Testis (tissue), 2 donors: ENCODE data around the gene RPL22.

Experiments used
- POLR2A ChIP-seq: fragments of 450-650 bp; IDR thresholded peaks from one replicate; pipeline ENCODE4 v1.6.1; 2017; ENCODE audit warnings: antibody characterized with exemption, mild to moderate bottlenecking, moderate library complexity
- TF ChIP-seq, protein P1 (sequence below), 3 experiments: fragments of 450-650 bp in 2 of 3; fragments of 200-600 bp in 1 of 3; sonication (generic) in 1 of 3; IDR thresholded peaks; one replicate each; pipeline ENCODE4 v1.5.1; 2016 to 2019; ENCODE audit warnings: antibody characterized with exemption in 3 of 3, mild to moderate bottlenecking in 2 of 3, moderate library complexity in 1 of 3

DNA sequence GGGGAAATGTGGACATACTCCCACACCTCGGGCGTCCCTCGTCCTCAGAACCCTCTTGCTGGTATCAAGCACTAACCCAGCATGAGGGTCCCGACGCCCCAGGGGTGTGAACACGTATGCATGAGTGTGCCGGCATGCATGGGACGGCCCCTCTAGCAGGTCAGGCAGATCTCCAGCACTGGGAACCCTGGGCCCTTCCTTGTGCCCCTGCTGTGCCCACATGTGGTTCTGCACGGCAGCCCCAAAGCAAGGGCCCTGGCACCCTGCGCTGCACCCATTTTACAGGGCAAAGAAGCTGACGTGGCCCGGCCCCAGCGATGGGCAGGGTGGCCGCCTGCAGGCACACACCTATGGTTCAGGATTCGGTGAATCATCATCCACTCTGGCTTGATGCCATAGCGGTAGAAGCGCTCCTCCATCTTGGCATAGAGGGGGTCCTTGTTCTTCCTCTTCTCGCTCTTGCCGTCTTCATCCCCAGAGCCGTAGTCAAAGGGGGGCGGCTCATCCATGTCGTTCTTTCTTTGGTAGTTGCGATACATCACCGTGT is 53.5 kb downstream of the RPL22 start:
- no peak for TF ChIP-seq POLR2A
- TF ChIP-seq, protein P1, sequence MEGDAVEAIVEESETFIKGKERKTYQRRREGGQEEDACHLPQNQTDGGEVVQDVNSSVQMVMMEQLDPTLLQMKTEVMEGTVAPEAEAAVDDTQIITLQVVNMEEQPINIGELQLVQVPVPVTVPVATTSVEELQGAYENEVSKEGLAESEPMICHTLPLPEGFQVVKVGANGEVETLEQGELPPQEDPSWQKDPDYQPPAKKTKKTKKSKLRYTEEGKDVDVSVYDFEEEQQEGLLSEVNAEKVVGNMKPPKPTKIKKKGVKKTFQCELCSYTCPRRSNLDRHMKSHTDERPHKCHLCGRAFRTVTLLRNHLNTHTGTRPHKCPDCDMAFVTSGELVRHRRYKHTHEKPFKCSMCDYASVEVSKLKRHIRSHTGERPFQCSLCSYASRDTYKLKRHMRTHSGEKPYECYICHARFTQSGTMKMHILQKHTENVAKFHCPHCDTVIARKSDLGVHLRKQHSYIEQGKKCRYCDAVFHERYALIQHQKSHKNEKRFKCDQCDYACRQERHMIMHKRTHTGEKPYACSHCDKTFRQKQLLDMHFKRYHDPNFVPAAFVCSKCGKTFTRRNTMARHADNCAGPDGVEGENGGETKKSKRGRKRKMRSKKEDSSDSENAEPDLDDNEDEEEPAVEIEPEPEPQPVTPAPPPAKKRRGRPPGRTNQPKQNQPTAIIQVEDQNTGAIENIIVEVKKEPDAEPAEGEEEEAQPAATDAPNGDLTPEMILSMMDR (IDR thresholded peaks at IDR 0.05), result no peak
